Stimulated activated naive CD8-positive, alpha-beta T cell treated with anti-CD3 and anti-CD28 coated beads, Interleukin-15, Interleukin-2, amounts not matched to agents 100 ng/mL and 50 ng/mL, for 24 hours (primary cell): Measurements from ENCODE around the gene BCL2A1.
"Not testable (repeated sequence)": the region's sequence is repeated elsewhere in the genome, so short reads cannot be mapped to it uniquely, and the experiment has no call there.

Source experiments
- H3K27ac Mint-ChIP-seq: one replicate; pipeline ENCODE4 v1.8.0; 2021; ENCODE audit warnings: mild to moderate bottlenecking, mixed read lengths
- H3K27me3 Mint-ChIP-seq: one replicate; pipeline ENCODE4 v1.8.0; 2021; ENCODE audit warnings: mixed read lengths
- H3K36me3 Mint-ChIP-seq: one replicate; pipeline ENCODE4 v1.8.0; 2021; ENCODE audit warnings: low read depth, mixed read lengths
- H3K4me1 Mint-ChIP-seq: one replicate; pipeline ENCODE4 v1.8.0; 2021; ENCODE audit warnings: low read depth, mixed read lengths
- H3K4me3 Mint-ChIP-seq: one replicate; pipeline ENCODE4 v1.8.0; 2021; ENCODE audit warnings: mild to moderate bottlenecking, mixed read lengths
- H3K9me3 Mint-ChIP-seq: one replicate; pipeline ENCODE4 v1.8.0; 2021; ENCODE audit warnings: mixed read lengths

BCL2A1 gene

GRCh38 chr15:79932447-79932846, 38.5 kb downstream of the BCL2A1 start:
- H3K4me1 Mint-ChIP-seq = peaks cover 19% of the 10 kb centered on the region
- peaks cover 13% of the 10 kb centered on the region for H3K27me3 Mint-ChIP-seq
- H3K9me3 Mint-ChIP-seq = no peaks in the 10 kb centered on the region
- no peak overlapping the region for H3K27ac Mint-ChIP-seq
- no peaks in the 10 kb centered on the region for H3K36me3 Mint-ChIP-seq
- H3K4me3 Mint-ChIP-seq = no peak overlapping the region

- peaks cover 19% of the 10 kb centered on the region for H3K4me1 Mint-ChIP-seq
- no peaks in the 10 kb centered on the region for H3K9me3 Mint-ChIP-seq
- H3K27ac Mint-ChIP-seq = no peak overlapping the region
- no peak overlapping the region for H3K4me3 Mint-ChIP-seq
- H3K36me3 Mint-ChIP-seq = no peaks in the 10 kb centered on the region
- H3K27me3 Mint-ChIP-seq = peaks cover 13% of the 10 kb centered on the region
These were observed 40.5 kb downstream of the BCL2A1 start for GRCh38 chr15:79930516-79930915.

- Mint-ChIP-seq H3K27me3 (peaks cover 13% of the 10 kb centered on the region), H3K4me1 (peaks cover 22% of the 10 kb centered on the region), H3K27ac (no peak overlapping the region), H3K9me3 (no peaks in the 10 kb centered on the region), H3K4me3 (no peak overlapping the region), H3K36me3 (no peaks in the 10 kb centered on the region)
These were observed 41.6 kb downstream of the BCL2A1 start for GRCh38 chr15:79929412-79929811.

- H3K27me3 Mint-ChIP-seq = peaks cover 13% of the 10 kb centered on the region
- not testable (repeated sequence) for H3K4me3 Mint-ChIP-seq, H3K9me3 Mint-ChIP-seq, H3K27ac Mint-ChIP-seq
- peaks cover 18% of the 10 kb centered on the region for H3K36me3 Mint-ChIP-seq
- peaks cover 29% of the 10 kb centered on the region for H3K4me1 Mint-ChIP-seq
These were observed 44.9 kb downstream of the BCL2A1 start for GRCh38 chr15:79926116-79926515.

- H3K27me3 Mint-ChIP-seq = peaks cover 5% of the 10 kb centered on the region
- peaks cover 34% of the 10 kb centered on the region for H3K36me3 Mint-ChIP-seq
- H3K9me3 Mint-ChIP-seq = peaks cover 4% of the 10 kb centered on the region
- peak overlapping the region; percentile 92 for H3K4me3 Mint-ChIP-seq
- H3K27ac Mint-ChIP-seq = peak overlapping the region; percentile 92
- peaks cover 25% of the 10 kb centered on the region for H3K4me1 Mint-ChIP-seq
These were observed 46.6 kb downstream of the BCL2A1 start for GRCh38 chr15:79924379-79924778.

- peaks cover 8% of the 10 kb centered on the region for H3K9me3 Mint-ChIP-seq
- H3K4me1 Mint-ChIP-seq = peaks cover 25% of the 10 kb centered on the region
- no peaks in the 10 kb centered on the region for H3K27me3 Mint-ChIP-seq
- peaks cover 41% of the 10 kb centered on the region for H3K36me3 Mint-ChIP-seq
- peak overlapping the region; percentile 92 for H3K4me3 Mint-ChIP-seq
- peak overlapping the region; percentile 92 for H3K27ac Mint-ChIP-seq
These were observed 47.4 kb downstream of the BCL2A1 start for GRCh38 chr15:79923515-79924169.

GRCh38 chr15:79923079-79923514, 47.9 kb downstream of the BCL2A1 start:
- peaks cover 25% of the 10 kb centered on the region for H3K4me1 Mint-ChIP-seq
- peak overlapping the region; percentile 92 for H3K4me3 Mint-ChIP-seq
- H3K27ac Mint-ChIP-seq = peak overlapping the region; percentile 92
- H3K27me3 Mint-ChIP-seq = no peaks in the 10 kb centered on the region
- peaks cover 46% of the 10 kb centered on the region for H3K36me3 Mint-ChIP-seq
- H3K9me3 Mint-ChIP-seq = peaks cover 8% of the 10 kb centered on the region

- peak overlapping the region; percentile 92 for H3K4me3 Mint-ChIP-seq
- H3K36me3 Mint-ChIP-seq = peaks cover 51% of the 10 kb centered on the region
- no peaks in the 10 kb centered on the region for H3K27me3 Mint-ChIP-seq
- peaks cover 25% of the 10 kb centered on the region for H3K4me1 Mint-ChIP-seq
- peaks cover 13% of the 10 kb centered on the region for H3K9me3 Mint-ChIP-seq
- H3K27ac Mint-ChIP-seq = peak overlapping the region; percentile 92
These were observed 48.4 kb downstream of the BCL2A1 start for GRCh38 chr15:79922512-79923078.

- peaks cover 27% of the 10 kb centered on the region for H3K9me3 Mint-ChIP-seq
- H3K27me3 Mint-ChIP-seq = no peaks in the 10 kb centered on the region
- no peak overlapping the region for H3K27ac Mint-ChIP-seq
These were observed 51.1 kb downstream of the BCL2A1 start for GRCh38 chr15:79919749-79920511.

GRCh38 chr15:79919090-79919748, 51.8 kb downstream of the BCL2A1 start:
- no peak overlapping the region for H3K27ac Mint-ChIP-seq
- H3K9me3 Mint-ChIP-seq = peaks cover 30% of the 10 kb centered on the region
- H3K27me3 Mint-ChIP-seq = no peaks in the 10 kb centered on the region
- peaks cover 20% of the 10 kb centered on the region for H3K4me1 Mint-ChIP-seq
- no peak overlapping the region for H3K4me3 Mint-ChIP-seq
- peaks cover 82% of the 10 kb centered on the region for H3K36me3 Mint-ChIP-seq

More at GRCh38 chr15:79919749-79920511, 51.1 kb downstream of the BCL2A1 start:
- Mint-ChIP-seq H3K4me1 (peaks cover 25% of the 10 kb centered on the region), H3K4me3 (no peak overlapping the region), H3K36me3 (peaks cover 75% of the 10 kb centered on the region)

- Mint-ChIP-seq H3K36me3 (peaks cover 90% of the 10 kb centered on the region), H3K4me1 (peaks cover 16% of the 10 kb centered on the region), H3K27ac (no peak overlapping the region), H3K4me3 (peak overlapping the region; percentile 23), H3K27me3 (no peaks in the 10 kb centered on the region), H3K9me3 (peaks cover 37% of the 10 kb centered on the region)
These were observed 52.7 kb downstream of the BCL2A1 start for GRCh38 chr15:79918278-79918677.

GRCh38 chr15:79916502-79917132, 54.4 kb downstream of the BCL2A1 start:
- no peak overlapping the region for H3K4me3 Mint-ChIP-seq
- H3K36me3 Mint-ChIP-seq = peaks cover 89% of the 10 kb centered on the region
- H3K9me3 Mint-ChIP-seq = peaks cover 41% of the 10 kb centered on the region
- no peaks in the 10 kb centered on the region for H3K27me3 Mint-ChIP-seq
- H3K27ac Mint-ChIP-seq = no peak overlapping the region
- peaks cover 4% of the 10 kb centered on the region for H3K4me1 Mint-ChIP-seq

GRCh38 chr15:79915776-79916501, 55.1 kb downstream of the BCL2A1 start:
- not testable (repeated sequence) for H3K27ac Mint-ChIP-seq, H3K27me3 Mint-ChIP-seq, H3K4me1 Mint-ChIP-seq, H3K4me3 Mint-ChIP-seq
- H3K9me3 Mint-ChIP-seq = peaks cover 37% of the 10 kb centered on the region
- H3K36me3 Mint-ChIP-seq = peaks cover 84% of the 10 kb centered on the region

GRCh38 chr15:79914728-79915127, 56.3 kb downstream of the BCL2A1 start:
- Mint-ChIP-seq H3K4me1 (peaks cover 6% of the 10 kb centered on the region), H3K27me3 (no peaks in the 10 kb centered on the region), H3K4me3 (no peak overlapping the region), H3K27ac (no peak overlapping the region), H3K9me3 (peaks cover 41% of the 10 kb centered on the region), H3K36me3 (peaks cover 84% of the 10 kb centered on the region)
